Endothelial cell of umbilical vein (primary cell): Measurements from ENCODE around the gene ULK1. TPM values are rescaled to one million over a fixed set of nuclear protein-coding genes. Genes with fewer than 3 reads are reported as not detected.

Experiments used
- BruUV-seq: library from RNA; stranded (reverse); fragments of 400-500 nt; replicated peaks from 2 replicates; lab custom pipeline; 2021; lab: Mats Ljungman, UMichigan
- CTCF ChIA-PET: fragments of 300-600, 350-600 bp; sonication (Branson Sonifier 250); formaldehyde crosslinking; loops from one replicate; lab custom pipeline; 2021; ENCODE audit warnings: antibody characterized with exemption, inconsistent platforms; lab: Charles Lee
- POLR2A ChIA-PET: fragments of 300-600, 350-600 bp; sonication (Branson Sonifier 250); formaldehyde crosslinking; loops from one replicate; lab custom pipeline; 2021; ENCODE audit warnings: antibody characterized with exemption, inconsistent platforms; lab: Charles Lee
- DNase-seq: peaks from one replicate; pipeline ENCODE4 v3.0.0-alpha.2; 2011; ENCODE audit warnings: low read depth, low spot score
- FAIRE-seq: peaks from 2 replicates; lab custom pipeline; 2011; peaks lifted over from hg19 to GRCh38; lab: Jason Lieb, UNC
- H2AFZ ChIP-seq: 2 replicates; pipeline ENCODE4 v1.6.0; 2012; ENCODE audit warnings: low read depth, low read length, control low read depth, inconsistent platforms
- H3K27ac ChIP-seq: 2 replicates; pipeline ENCODE4 v1.5.1; 2011; ENCODE audit warnings: low read depth, mild to moderate bottlenecking, control low read depth, low read length, moderate library complexity; ENCODE audit not compliant: insufficient read depth
- H3K27me3 ChIP-seq, 2 experiments: 2 replicates each; pipeline versions ENCODE4 v1.6.0 to v1.6.1; 2011; ENCODE audit warnings: low read length in 2 of 2, mixed read lengths in 1 of 2; ENCODE audit not compliant: control insufficient read depth in 2 of 2, insufficient read depth in 2 of 2
- H3K36me3 ChIP-seq, 2 experiments: 2 replicates in 1 of 2; 3 replicates in 1 of 2; pipeline ENCODE4 v1.5.1; 2011; ENCODE audit warnings: low read length in 2 of 2, mild to moderate bottlenecking in 1 of 2, moderate library complexity in 1 of 2; ENCODE audit not compliant: control insufficient read depth in 2 of 2, insufficient read depth in 2 of 2; ENCODE audit errors: extremely low read depth in 1 of 2
- H3K4me1 ChIP-seq: 3 replicates; pipeline ENCODE4 v1.5.1; 2011; ENCODE audit warnings: mild to moderate bottlenecking, low read length; ENCODE audit not compliant: control insufficient read depth, insufficient read depth; ENCODE audit errors: extremely low read depth
- H3K4me2 ChIP-seq: 2 replicates; pipeline ENCODE4 v1.6.1; 2011; ENCODE audit warnings: low read length, control low read depth, mixed read lengths; ENCODE audit not compliant: insufficient read depth
- H3K4me3 ChIP-seq, 3 experiments: fragments of 200-600 bp in 1 of 3; sonication (generic), shearing (Covaris generic) in 1 of 3; replicated peaks in 1 of 3; 2 replicates each; pipeline ENCODE4 v1.5.1; 2011 to 2016; ENCODE audit warnings: control low read depth in 3 of 3, low read length in 3 of 3, mild to moderate bottlenecking in 2 of 3, inconsistent platforms in 1 of 3, low read depth in 1 of 3, moderate library complexity in 1 of 3; ENCODE audit not compliant: insufficient read depth in 1 of 3
- H3K79me2 ChIP-seq: 2 replicates; pipeline ENCODE4 v1.6.0; 2012; ENCODE audit warnings: low read length, inconsistent platforms; ENCODE audit not compliant: control insufficient read depth, insufficient read depth
- H3K9ac ChIP-seq: replicated peaks from 2 replicates; pipeline ENCODE3; 2011; ENCODE audit warnings: low read length, control low read depth; ENCODE audit not compliant: insufficient read depth; ENCODE audit errors: extremely low read depth
- H3K9me1 ChIP-seq: replicated peaks from 3 replicates; pipeline ENCODE4 v1.6.0; 2011; ENCODE audit warnings: mild to moderate bottlenecking, low read length; ENCODE audit not compliant: control insufficient read depth, insufficient read depth; ENCODE audit errors: extremely low read depth
- H3K9me3 ChIP-seq: replicated peaks from 2 replicates; pipeline ENCODE4 v1.5.1; 2012; ENCODE audit warnings: low read length, inconsistent platforms; ENCODE audit not compliant: control insufficient read depth, insufficient read depth
- H4K20me1 ChIP-seq: replicated peaks from 2 replicates; pipeline ENCODE3; 2011; ENCODE audit warnings: mild to moderate bottlenecking, low read length; ENCODE audit not compliant: control insufficient read depth, insufficient read depth; ENCODE audit errors: extremely low read depth
- FOS ChIP-seq: IDR thresholded peaks from 2 replicates; pipeline ENCODE4 v1.6.1; 2011; ENCODE audit warnings: mild to moderate bottlenecking, low read length, moderate library complexity, borderline replicate concordance; ENCODE audit not compliant: insufficient read depth
- GATA2 ChIP-seq: IDR thresholded peaks from 2 replicates; pipeline ENCODE4 v1.7.0; 2011; ENCODE audit warnings: low read depth, mild to moderate bottlenecking, moderate library complexity, mixed read lengths, low read length; ENCODE audit not compliant: insufficient read length, insufficient read depth
- JUN ChIP-seq: IDR thresholded peaks from 2 replicates; pipeline ENCODE4 v1.6.1; 2011; ENCODE audit warnings: borderline replicate concordance, low read depth; ENCODE audit not compliant: insufficient read length, insufficient read depth
- POLR2A ChIP-seq: IDR thresholded peaks from 2 replicates; pipeline ENCODE4 v1.6.1; 2012; ENCODE audit warnings: low read depth, mild to moderate bottlenecking, control low read depth, low read length
- dilution Hi-C: fragments of 300-500 bp; cut with MboI; formaldehyde crosslinking; loops from one replicate; pipeline ENCODE4 v1.15.0; 2019; ENCODE audit warnings: low sequenced_read_pairs; ENCODE audit not compliant: extremely low pct_ligation_motif_present
- intact Hi-C: fragments of 100-400 bp; cut with micrococcal nuclease; formaldehyde crosslinking; loops from one replicate; pipeline ENCODE4 v1.10.0; 2022
- polyA plus RNA-seq, 4 experiments: library from polyadenylated mRNA; depleted of rRNA in 3 of 4; stranded (reverse) in 3 of 4; unstranded in 1 of 4; fragments of >200 nt; gene quantifications; 2 replicates each; pipeline versions ENCODE4 v1.2.1 to v1.2.3, GENCODE V29; 2011 to 2012; ENCODE audit warnings: missing spikeins in 1 of 4
- total RNA-seq: library from RNA; stranded (reverse); gene quantifications from 2 replicates; pipeline ENCODE4 v1.2.3, GENCODE V29; 2021

ULK1 gene
- total and polyA plus RNA-seq, 2 donors (not counting 3 experiments of a cell fraction or from before 2014, with no cell fraction given): 14.4 to 38.2 TPM

DNA sequence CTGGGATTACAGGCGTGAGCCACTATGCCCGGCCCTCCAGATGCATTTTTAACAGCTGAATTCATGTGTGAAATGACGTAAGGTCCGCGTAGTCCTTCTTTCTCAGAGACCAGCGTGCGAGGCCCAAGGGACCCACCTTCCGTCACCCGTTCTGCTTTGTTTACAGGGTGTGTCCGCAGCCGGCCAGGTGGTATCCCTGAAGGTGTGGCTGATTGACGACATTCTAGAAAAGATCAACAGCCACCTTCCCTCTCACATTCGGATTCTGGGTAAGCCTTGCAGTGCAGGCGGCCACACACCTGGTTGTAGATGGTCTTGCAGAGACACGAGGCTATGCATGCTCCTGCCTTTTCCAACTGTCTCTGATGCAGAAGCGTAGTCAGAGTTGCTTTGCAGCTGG, 44.6 kb downstream of the ULK1 start:
- no peaks in the 10 kb centered on the region for H3K9me3 ChIP-seq
- no peak overlapping the region for H3K4me2 ChIP-seq
- H4K20me1 ChIP-seq: no peaks in the 10 kb centered on the region
- no peak overlapping the region for H2AFZ ChIP-seq
- dilution Hi-C loops: no loop called here
- no peaks in the 10 kb centered on the region for H3K9me1 ChIP-seq
- H3K9ac ChIP-seq: no peak overlapping the region
- ChIA-PET POLR2A (no interaction called here), CTCF (no interaction called here)
- no TSS peak for BruUV-seq
- no peaks in the 10 kb centered on the region for H3K79me2 ChIP-seq
- no peak overlapping the region for H3K4me3 ChIP-seq
- peaks cover 0 to 28% of the 10 kb centered on the region in 2 experiments for H3K36me3 ChIP-seq
- DNase-seq: no peak
- TF ChIP-seq GATA2 (no peak), POLR2A (no peak), JUN (no peak)
- no peaks in the 10 kb centered on the region for H3K27me3 ChIP-seq
- FAIRE-seq: no peak
- intact Hi-C loops: no loop called here
- no peaks in the 10 kb centered on the region for H3K4me1 ChIP-seq
- H3K27ac ChIP-seq: no peak overlapping the region

DNA sequence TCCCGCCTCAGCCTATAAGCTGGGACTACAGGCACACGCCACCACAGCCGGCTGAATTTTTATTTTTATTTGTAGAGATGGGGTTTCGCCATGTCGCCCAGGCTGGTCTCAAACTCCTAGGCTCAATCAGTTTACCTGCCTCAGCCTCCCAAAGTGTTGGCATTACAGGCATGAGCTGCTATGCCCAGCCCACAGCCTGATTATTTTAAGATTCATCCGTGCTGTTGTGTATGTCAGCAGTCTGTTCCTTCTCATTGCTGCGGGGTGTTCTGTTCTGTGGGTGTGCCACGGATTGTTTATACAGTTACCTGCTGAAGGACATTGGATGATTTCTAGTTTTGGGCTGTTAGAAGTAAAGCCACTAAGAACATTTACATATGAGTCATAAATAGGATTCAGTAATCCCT, 45.7 kb downstream of the ULK1 start:
- FAIRE-seq: no peak
- Histone ChIP-seq H3K4me1 (no peaks in the 10 kb centered on the region), H3K9ac (no peak overlapping the region), H3K9me3 (no peaks in the 10 kb centered on the region), H3K36me3 (peaks cover 0 to 29% of the 10 kb centered on the region in 2 experiments), H4K20me1 (no peaks in the 10 kb centered on the region), H3K27me3 (no peaks in the 10 kb centered on the region), H3K9me1 (no peaks in the 10 kb centered on the region), H2AFZ (no peak overlapping the region), H3K4me3 (no peak overlapping the region), H3K79me2 (no peaks in the 10 kb centered on the region), H3K4me2 (no peak overlapping the region), H3K27ac (no peak overlapping the region)
- intact Hi-C loops: no loop called here
- TF ChIP-seq FOS: no peak
- CTCF ChIA-PET: no interaction called here
- POLR2A ChIA-PET: no interaction called here
- DNase-seq: no peak
- no TSS peak for BruUV-seq
- dilution Hi-C loops: no loop called here
